Measurements from ENCODE around the gene TRIM28.
A peak's percentile ranks its signal among the peaks of the same experiment; 100 is the strongest.
"Not testable (repeated sequence)": the region's sequence is repeated elsewhere in the genome, so short reads cannot be mapped to it uniquely, and the experiment has no call there.

TRIM28 gene

DNA sequence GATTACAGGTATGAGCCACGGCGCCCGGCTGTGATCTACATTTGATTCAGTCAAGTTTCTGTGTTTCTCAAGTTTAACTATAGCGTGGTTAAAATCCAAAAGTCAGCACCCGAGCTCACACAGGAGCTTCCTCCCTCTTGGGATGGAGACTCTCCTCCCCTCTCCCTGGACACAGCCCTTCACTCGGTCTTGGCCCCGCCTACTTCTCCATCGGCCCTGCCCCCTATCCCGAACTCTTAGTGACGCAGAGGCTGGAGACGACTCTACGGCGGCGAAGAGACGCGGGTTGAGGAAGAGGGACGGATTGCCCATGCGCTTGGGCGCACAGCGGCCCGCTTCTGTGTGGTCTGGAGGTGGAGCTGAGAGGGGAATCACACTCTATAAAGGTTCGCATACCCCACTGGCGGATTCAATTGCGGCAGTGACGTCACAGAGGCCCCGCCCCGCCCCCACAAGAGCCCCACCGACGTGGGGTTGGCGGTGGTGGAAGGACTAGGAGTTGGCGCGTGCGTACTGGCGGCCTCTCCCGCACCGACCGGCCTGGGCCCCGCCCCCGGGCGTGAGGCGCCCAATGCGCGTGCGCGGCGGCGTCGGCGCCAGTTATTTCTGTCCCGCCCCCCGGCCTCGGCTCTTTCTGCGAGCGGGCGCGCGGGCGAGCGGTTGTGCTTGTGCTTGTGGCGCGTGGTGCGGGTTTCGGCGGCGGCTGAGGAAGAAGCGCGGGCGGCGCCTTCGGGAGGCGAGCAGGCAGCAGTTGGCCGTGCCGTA, at the start of gene TRIM28:
TSS of gene TRIM28 (plus strand) at position 239 of the 765 bp plus-strand sequence. CDS start 694 bp downstream, outside the sequence.
- H3K36me3 ChIP-seq (replicated peaks), result peaks cover 18% of the 10 kb centered on the region
- peak within 1 kb of the TSS; percentile 85 for H3K27ac ChIP-seq
- peak; percentile 98 for DNase-seq
- TF ChIP-seq, protein P1, sequence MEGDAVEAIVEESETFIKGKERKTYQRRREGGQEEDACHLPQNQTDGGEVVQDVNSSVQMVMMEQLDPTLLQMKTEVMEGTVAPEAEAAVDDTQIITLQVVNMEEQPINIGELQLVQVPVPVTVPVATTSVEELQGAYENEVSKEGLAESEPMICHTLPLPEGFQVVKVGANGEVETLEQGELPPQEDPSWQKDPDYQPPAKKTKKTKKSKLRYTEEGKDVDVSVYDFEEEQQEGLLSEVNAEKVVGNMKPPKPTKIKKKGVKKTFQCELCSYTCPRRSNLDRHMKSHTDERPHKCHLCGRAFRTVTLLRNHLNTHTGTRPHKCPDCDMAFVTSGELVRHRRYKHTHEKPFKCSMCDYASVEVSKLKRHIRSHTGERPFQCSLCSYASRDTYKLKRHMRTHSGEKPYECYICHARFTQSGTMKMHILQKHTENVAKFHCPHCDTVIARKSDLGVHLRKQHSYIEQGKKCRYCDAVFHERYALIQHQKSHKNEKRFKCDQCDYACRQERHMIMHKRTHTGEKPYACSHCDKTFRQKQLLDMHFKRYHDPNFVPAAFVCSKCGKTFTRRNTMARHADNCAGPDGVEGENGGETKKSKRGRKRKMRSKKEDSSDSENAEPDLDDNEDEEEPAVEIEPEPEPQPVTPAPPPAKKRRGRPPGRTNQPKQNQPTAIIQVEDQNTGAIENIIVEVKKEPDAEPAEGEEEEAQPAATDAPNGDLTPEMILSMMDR (IDR thresholded peaks at IDR 0.05; ENCODE audit: low read depth, low read length, missing control alignments), result no peak
- peak within 1 kb of the TSS; percentile 88 for H3K4me3 ChIP-seq (ENCODE audit: low read depth, low read length)
- in situ Hi-C loops (cut with HindIII; ENCODE audit: low pct_ligation_motif_present, low sequenced_read_pairs), result no loop called here
- no peaks in the 10 kb centered on the region for H3K27me3 ChIP-seq (replicated peaks)

DNA sequence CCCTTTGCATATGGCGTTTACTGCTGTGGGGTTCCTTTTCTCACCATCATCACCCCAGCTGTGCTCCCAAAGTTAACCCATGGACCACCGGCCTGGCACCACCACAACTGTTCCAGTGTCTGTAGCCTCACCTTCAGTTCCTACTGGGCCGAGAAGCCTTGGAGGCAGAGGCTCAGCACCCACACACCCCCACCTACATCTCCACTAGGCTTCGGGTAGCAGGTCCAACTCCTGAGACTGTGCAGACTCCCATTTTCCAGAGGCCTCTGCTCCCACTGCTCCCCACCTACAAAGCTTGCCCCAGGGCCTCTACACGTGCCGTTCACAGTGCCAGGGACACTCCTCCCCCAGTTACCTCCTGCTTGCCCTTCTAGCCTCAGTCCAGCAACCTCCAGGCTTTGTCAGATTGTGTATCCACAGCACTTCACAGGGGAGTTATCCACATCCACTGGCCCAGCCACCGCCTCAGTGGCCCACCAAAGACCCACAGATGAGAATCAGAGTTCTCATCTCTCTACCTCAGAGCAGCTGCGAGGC, 46.2 kb upstream of the TRIM28 start:
- DNase-seq, result no peak
- Histone ChIP-seq H3K36me3 (replicated peaks) (no peaks in the 10 kb centered on the region), H3K27ac (no peak overlapping the region), H3K4me3 (ENCODE audit: low read depth, low read length) (no peak overlapping the region), H3K27me3 (replicated peaks) (no peaks in the 10 kb centered on the region)
- TF ChIP-seq, protein P1 (IDR thresholded peaks at IDR 0.05; ENCODE audit: low read depth, low read length, missing control alignments), result no peak
- in situ Hi-C loops (cut with HindIII; ENCODE audit: low pct_ligation_motif_present, low sequenced_read_pairs), result no loop called here

DNA sequence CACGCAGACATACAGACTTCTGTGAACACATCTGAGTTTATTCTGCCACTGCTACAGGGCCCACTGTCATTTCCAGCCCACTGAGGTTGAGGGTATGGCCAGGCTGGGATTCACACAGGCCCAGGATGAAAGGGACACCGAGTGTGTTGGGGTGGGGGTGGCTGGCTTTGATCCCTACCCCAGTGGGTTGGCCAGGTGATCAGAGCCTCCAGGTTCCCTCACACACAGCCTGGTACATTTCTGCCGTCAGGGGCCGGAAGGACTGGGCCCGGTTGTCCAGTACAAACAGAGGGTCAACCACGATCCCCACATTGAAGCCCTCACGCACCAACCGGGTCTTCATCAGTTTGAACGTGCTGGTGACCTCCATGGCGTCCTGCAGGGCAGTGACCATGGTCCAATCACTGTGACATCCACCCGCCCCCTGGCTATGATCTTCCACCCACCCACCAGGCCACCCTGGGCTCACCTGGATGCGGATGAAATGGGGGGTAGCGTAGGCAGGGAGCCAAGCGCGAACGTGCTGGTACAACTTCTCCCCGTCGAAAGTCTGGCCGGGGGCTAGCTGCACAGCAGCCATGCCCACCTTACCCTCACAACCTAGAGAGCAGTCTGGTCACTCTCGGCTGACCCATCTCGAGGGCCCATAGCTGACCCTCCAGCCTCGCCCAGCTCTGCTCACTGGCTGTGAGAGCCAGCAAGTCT, 45.4 kb upstream of the TRIM28 start:
- TF ChIP-seq, protein P1 (IDR thresholded peaks at IDR 0.05; ENCODE audit: low read depth, low read length, missing control alignments), result no peak
- in situ Hi-C loops (cut with HindIII; ENCODE audit: low pct_ligation_motif_present, low sequenced_read_pairs), result no loop called here
- H3K4me3 ChIP-seq (ENCODE audit: low read depth, low read length), result peak overlapping the region; percentile 53
- no peaks in the 10 kb centered on the region for H3K27me3 ChIP-seq (replicated peaks)
- no peaks in the 10 kb centered on the region for H3K36me3 ChIP-seq (replicated peaks)
- no peak overlapping the region for H3K27ac ChIP-seq
- DNase-seq, result no peak

DNA sequence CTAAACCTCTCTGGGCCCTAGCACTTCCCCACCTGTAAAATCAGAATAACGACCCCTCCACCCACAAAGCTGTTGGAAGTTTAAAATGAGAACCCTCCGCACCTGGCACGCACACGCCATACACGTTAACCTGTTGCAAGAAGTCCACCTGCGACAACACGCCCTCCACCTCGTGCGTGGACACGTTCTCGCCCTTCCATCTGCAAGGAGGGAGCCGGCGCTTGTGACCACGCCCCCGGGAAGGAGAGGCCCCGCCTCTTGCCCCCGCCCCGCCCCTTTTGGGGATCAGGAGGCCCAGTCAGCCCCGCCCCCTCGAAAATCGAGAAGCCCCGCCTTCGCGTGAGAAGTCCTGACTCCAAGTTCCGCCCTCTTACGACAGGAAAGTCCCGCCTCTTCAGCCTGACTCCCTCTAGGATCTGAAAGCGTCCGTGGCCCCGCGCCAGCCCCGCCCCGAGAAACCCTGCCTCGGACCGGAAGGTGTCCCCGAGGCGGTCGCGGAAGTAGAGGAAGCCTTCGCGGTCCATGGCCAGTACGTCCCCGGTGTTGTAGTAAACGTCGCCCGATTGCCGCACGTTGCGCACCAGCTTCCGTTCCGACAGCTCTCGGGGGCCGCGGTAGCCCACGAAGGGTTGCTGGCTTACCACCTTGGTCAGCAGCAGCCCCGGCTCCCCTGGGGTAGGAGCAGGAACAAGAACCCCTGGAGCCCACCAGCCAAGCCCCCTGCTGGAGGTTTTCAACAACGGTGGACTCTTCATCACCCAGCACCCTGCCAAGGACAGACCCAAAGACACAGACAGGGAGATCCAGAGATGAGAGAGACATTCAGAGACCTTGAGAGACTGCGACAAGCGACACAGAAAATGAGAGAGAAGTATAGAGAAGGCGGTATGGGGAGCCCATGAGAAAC, 44.6 kb upstream of the TRIM28 start:
- in situ Hi-C loops (cut with HindIII; ENCODE audit: low pct_ligation_motif_present, low sequenced_read_pairs), result no loop called here
- peak; percentile 99 for DNase-seq
- H3K36me3 ChIP-seq (replicated peaks), result no peaks in the 10 kb centered on the region
- TF ChIP-seq, protein P1 (IDR thresholded peaks at IDR 0.05; ENCODE audit: low read depth, low read length, missing control alignments), result peak; percentile 66
- peak overlapping the region; percentile 61 for H3K4me3 ChIP-seq (ENCODE audit: low read depth, low read length)
- H3K27ac ChIP-seq, result peak overlapping the region; percentile 6
- no peaks in the 10 kb centered on the region for H3K27me3 ChIP-seq (replicated peaks)

DNA sequence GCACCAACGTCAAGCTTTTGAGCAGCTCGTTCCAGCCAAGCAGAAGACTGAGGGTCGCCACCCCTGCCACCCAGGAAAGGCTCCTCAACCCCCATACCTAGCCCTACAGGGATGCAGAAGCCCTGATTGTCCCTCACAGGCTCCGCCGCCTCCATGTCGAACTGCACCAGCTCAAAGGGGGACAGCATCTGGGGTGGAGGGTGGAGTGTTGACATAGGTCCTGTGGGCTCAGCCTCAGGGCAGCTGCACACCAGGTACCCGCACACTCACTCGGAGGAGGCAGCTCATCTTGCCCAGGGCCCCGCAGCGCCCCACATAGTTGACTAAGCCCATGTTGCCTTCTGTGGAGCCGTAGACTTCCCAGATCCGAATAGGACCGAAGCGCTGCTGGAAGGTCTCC, 43.6 kb upstream of the TRIM28 start:
- no peak for DNase-seq
- Histone ChIP-seq H3K27me3 (replicated peaks) (no peaks in the 10 kb centered on the region), H3K4me3 (ENCODE audit: low read depth, low read length) (peak overlapping the region; percentile 61), H3K36me3 (replicated peaks) (no peaks in the 10 kb centered on the region), H3K27ac (no peak overlapping the region)
- in situ Hi-C loops (cut with HindIII; ENCODE audit: low pct_ligation_motif_present, low sequenced_read_pairs), result no loop called here
- TF ChIP-seq, protein P1 (IDR thresholded peaks at IDR 0.05; ENCODE audit: low read depth, low read length, missing control alignments), result no peak

DNA sequence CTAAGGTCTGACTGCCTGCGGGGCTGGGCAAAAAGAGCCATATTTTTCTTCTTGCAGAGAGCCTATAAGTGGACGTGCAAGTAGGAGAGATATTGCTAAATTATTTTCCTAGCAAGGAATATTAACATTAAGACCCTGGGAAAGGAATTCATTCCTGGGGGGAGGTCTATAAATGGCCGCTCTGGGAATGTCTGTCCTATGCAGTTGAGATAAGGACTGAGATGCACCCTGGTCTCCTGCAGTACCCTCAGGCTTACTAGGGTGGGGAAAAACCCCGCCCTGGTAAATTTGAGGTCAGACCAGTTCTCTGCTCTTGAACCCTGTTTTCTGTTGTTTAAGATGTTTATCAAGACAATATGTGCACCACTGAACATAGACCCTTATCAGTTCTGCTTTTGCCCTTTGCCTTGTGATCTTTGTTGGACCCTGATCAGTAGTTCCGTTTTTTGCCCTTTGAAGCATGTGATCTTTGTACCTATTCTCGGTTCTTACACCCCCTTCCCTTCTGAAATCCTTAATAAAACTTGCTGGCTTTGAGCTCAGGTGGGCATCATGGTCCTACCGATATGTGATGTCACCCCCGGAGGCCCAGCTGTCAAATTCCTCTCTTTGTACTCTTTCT, 36.2 kb upstream of the TRIM28 start:
- in situ Hi-C loops (cut with HindIII; ENCODE audit: low pct_ligation_motif_present, low sequenced_read_pairs); H3K27me3 ChIP-seq (replicated peaks); H3K27ac ChIP-seq; H3K4me3 ChIP-seq (ENCODE audit: low read depth, low read length); DNase-seq; H3K36me3 ChIP-seq (replicated peaks): not testable (repeated sequence)

Data from brain microvascular endothelial cell (primary cell).